Osteoblast (primary cell): Measurements from ENCODE around the gene MEX3B. TPM values are rescaled to one million over a fixed set of nuclear protein-coding genes. Genes with fewer than 3 reads are reported as not detected.

ENCODE experiments used
- DNase-seq: peaks from one replicate; pipeline ENCODE4 v3.0.0; 2011; ENCODE audit warnings: low spot score, mixed read lengths; ENCODE audit not compliant: insufficient read length; ENCODE audit errors: missing footprints
- H2AFZ ChIP-seq: 2 replicates; pipeline ENCODE4 v1.6.0; 2011; ENCODE audit warnings: mild to moderate bottlenecking, low read length
- H3K27ac ChIP-seq: 2 replicates; pipeline ENCODE4 v1.5.1; 2011; ENCODE audit warnings: mild to moderate bottlenecking, low read depth, low read length, moderate library complexity
- H3K27me3 ChIP-seq: 2 replicates; pipeline ENCODE4 v1.6.0; 2012; ENCODE audit warnings: mild to moderate bottlenecking, control low read depth, inconsistent platforms, low read length, moderate library complexity; ENCODE audit not compliant: insufficient read depth
- H3K36me3 ChIP-seq: 2 replicates; pipeline ENCODE4 v1.5.1; 2011; ENCODE audit warnings: mild to moderate bottlenecking, low read length, control low read depth, moderate library complexity; ENCODE audit not compliant: insufficient read depth
- H3K4me1 ChIP-seq: 2 replicates; pipeline ENCODE4 v1.5.1; 2011; ENCODE audit warnings: mild to moderate bottlenecking, low read length, control low read depth, moderate library complexity; ENCODE audit not compliant: insufficient read depth
- H3K4me2 ChIP-seq: 2 replicates; pipeline ENCODE4 v1.6.0; 2011; ENCODE audit warnings: mild to moderate bottlenecking, low read length; ENCODE audit not compliant: insufficient read depth
- H3K4me3 ChIP-seq: fragments of 200-600 bp; sonication (generic); 3 replicates; pipeline ENCODE4 v1.5.1; 2012; ENCODE audit warnings: mild to moderate bottlenecking, low read length, inconsistent platforms; ENCODE audit not compliant: insufficient read depth
- H3K79me2 ChIP-seq: 2 replicates; pipeline ENCODE4 v1.6.0; 2012; ENCODE audit warnings: mild to moderate bottlenecking, low read length, control low read depth, inconsistent platforms; ENCODE audit not compliant: insufficient read depth
- H3K9me3 ChIP-seq: 2 replicates; pipeline ENCODE4 v1.5.1; 2011; ENCODE audit warnings: low read depth, low read length, control low read depth
- H4K20me1 ChIP-seq: 2 replicates; pipeline ENCODE4 v1.6.0; 2012; ENCODE audit warnings: mild to moderate bottlenecking, low read length, control low read depth; ENCODE audit not compliant: insufficient read depth
- CTCF ChIP-seq: IDR thresholded peaks from 2 replicates; pipeline ENCODE4 v1.5.1; 2011; ENCODE audit warnings: mild to moderate bottlenecking, low read depth, low read length, moderate library complexity; ENCODE audit errors: extremely low read depth
- total RNA-seq: library from RNA; depleted of rRNA; stranded (reverse); fragments of >200 nt; gene quantifications from 2 replicates; pipeline ENCODE4 v1.2.3, GENCODE V29; 2012

MEX3B gene
- total RNA-seq, 1 donor: 15.2 TPM

GRCh38 chr15:82040390-82040789 is 5.4 kb downstream of the MEX3B start:
- Histone ChIP-seq H3K9me3 (no peaks in the 10 kb centered on the region), H2AFZ (no peak overlapping the region), H3K4me3 (no peak overlapping the region), H3K27me3 (no peaks in the 10 kb centered on the region), H3K36me3 (peaks cover 3% of the 10 kb centered on the region), H3K4me2 (no peak overlapping the region), H3K27ac (no peak overlapping the region), H3K79me2 (peaks cover 19% of the 10 kb centered on the region), H3K4me1 (no peaks in the 10 kb centered on the region), H4K20me1 (peaks cover 16% of the 10 kb centered on the region)
- DNase-seq: no peak
- TF ChIP-seq CTCF: no peak

DNA sequence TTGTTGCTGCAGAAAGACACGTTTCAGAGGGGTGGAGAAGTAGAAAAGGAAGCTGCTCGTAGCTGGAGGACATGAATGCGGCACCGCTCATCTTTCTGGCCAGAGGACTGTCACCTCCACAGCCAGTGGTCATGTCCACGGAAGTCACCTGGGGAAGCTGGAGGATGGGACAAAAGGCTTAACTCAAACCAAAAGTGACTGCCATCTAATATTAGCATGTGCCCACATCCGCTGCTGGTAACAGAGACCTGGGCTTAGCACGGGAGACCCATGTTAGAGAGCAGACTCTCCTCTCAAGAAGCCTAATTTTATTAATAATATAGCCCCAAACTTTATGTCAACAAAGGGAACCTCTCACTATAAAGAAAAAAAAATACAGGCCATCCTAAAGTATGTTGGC is 5.9 kb downstream of the MEX3B start:
- Histone ChIP-seq H3K9me3 (no peaks in the 10 kb centered on the region), H3K27ac (no peak overlapping the region), H2AFZ (no peak overlapping the region), H3K4me2 (no peak overlapping the region), H3K36me3 (peaks cover 3% of the 10 kb centered on the region), H3K27me3 (no peaks in the 10 kb centered on the region), H3K4me3 (no peak overlapping the region), H4K20me1 (peaks cover 16% of the 10 kb centered on the region), H3K4me1 (no peaks in the 10 kb centered on the region), H3K79me2 (peaks cover 19% of the 10 kb centered on the region)
- no peak for DNase-seq
- no peak for TF ChIP-seq CTCF

- H3K36me3 ChIP-seq: no peaks in the 10 kb centered on the region
- no peak overlapping the region for H3K27ac ChIP-seq
- H2AFZ ChIP-seq: no peak overlapping the region
- no peaks in the 10 kb centered on the region for H3K79me2 ChIP-seq
- no peak for DNase-seq
- H3K27me3 ChIP-seq: no peaks in the 10 kb centered on the region
- H3K4me1 ChIP-seq: no peaks in the 10 kb centered on the region
- peaks cover 4% of the 10 kb centered on the region for H4K20me1 ChIP-seq
- H3K9me3 ChIP-seq: no peaks in the 10 kb centered on the region
- no peak overlapping the region for H3K4me2 ChIP-seq
- TF ChIP-seq CTCF: no peak
- H3K4me3 ChIP-seq: no peak overlapping the region
Measured at GRCh38 chr15:82036461-82036860, 9.4 kb downstream of the MEX3B start.

DNA sequence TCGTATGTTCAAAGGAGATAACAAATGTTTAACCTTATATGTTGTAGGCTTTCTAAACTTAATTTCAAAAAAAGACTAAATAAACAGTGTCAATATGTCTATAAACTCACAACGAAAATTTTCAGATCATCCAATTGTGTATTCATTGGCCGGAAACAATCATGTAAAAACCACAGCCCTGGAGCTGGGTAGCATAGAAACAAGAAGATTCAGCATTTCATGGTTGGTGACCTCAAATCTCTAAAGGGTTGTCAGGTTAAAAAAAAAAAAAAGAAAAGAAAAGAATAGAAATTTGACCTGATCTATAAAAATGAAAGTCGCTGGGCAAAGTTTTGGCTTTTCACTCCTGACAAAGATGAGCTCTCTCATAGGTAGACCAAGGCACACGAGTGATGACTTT is 13.9 kb downstream of the MEX3B start:
- Histone ChIP-seq H3K4me3 (no peak overlapping the region), H3K27me3 (no peaks in the 10 kb centered on the region), H4K20me1 (no peaks in the 10 kb centered on the region), H3K27ac (no peak overlapping the region), H3K9me3 (no peaks in the 10 kb centered on the region), H3K36me3 (no peaks in the 10 kb centered on the region), H3K79me2 (no peaks in the 10 kb centered on the region), H3K4me2 (no peak overlapping the region), H3K4me1 (no peaks in the 10 kb centered on the region), H2AFZ (no peak overlapping the region)
- DNase-seq: no peak
- TF ChIP-seq CTCF: no peak
